Vagina (tissue), 2 donors: ENCODE data around the gene SFXN2.

Experiments
- CTCF ChIP-seq, 3 experiments: fragments of 450-650 bp in 2 of 3; fragments of 200-600 bp in 1 of 3; sonication (generic) in 1 of 3; IDR thresholded peaks; one replicate each; pipeline ENCODE4 v1.5.1; 2017 to 2019; ENCODE audit warnings: antibody characterized with exemption in 3 of 3, mild to moderate bottlenecking in 2 of 3, moderate library complexity in 2 of 3
- POLR2A ChIP-seq, 2 donors: fragments of 450-650 bp; IDR thresholded peaks; one replicate each; pipeline ENCODE4 v1.6.1; 2017; ENCODE audit warnings: antibody characterized with exemption in 2 of 2, mild to moderate bottlenecking in 2 of 2, moderate library complexity in 2 of 2
- POLR2AphosphoS5 ChIP-seq, 2 donors: sonication (generic); formaldehyde crosslinking; IDR thresholded peaks; one replicate each; pipeline ENCODE4 v1.9.0; 2017; ENCODE audit warnings: antibody characterized with exemption in 2 of 2, mild to moderate bottlenecking in 2 of 2, low read depth in 1 of 2; ENCODE audit not compliant: insufficient read depth in 1 of 2

- no peak for TF ChIP-seq CTCF (IDR thresholded peaks at IDR 0.05)
- no peak for TF ChIP-seq POLR2AphosphoS5 (IDR thresholded peaks at IDR 0.05; ENCODE audit: insufficient read depth in 1 of 2, low read depth in 1 of 2)
- TF ChIP-seq POLR2A (IDR thresholded peaks at IDR 0.05): no peak
Observed at GRCh38 chr10:102670065-102670670, 44.3 kb upstream of the SFXN2 start.
